GM12878 (cell line): ENCODE results near the gene LIF. TPM values are rescaled to one million over a fixed set of nuclear protein-coding genes. Genes with fewer than 3 reads are reported as not detected.

Source experiments
- ATAC-seq: fragments of 200-7000 bp; cut with Tn5 transposase; 3 replicates; pipeline ENCODE4 v1.9.1; 2020; ENCODE audit warnings: mild to moderate bottlenecking, moderate library complexity
- BruUV-seq: library from RNA; stranded (reverse); fragments of 400-500 nt; replicated peaks from 2 replicates; lab custom pipeline; 2021; lab: Mats Ljungman, UMichigan
- CTCF ChIA-PET: fragments of 300-600 bp; sonication (Branson Sonifier 250); formaldehyde crosslinking; extraction: SDS; loops from one replicate; lab custom pipeline; 2021; ENCODE audit warnings: inconsistent platforms; lab: Yijun Ruan, JAX
- POLR2A ChIA-PET: fragments of 350-600 bp; formaldehyde crosslinking; extraction: SDS; loops from one replicate; lab custom pipeline; 2021; ENCODE audit warnings: inconsistent platforms; lab: Charles Lee
- RAD21 ChIA-PET: fragments of 300-600 bp; sonication (Branson Sonifier 250); formaldehyde crosslinking; loops from one replicate; lab custom pipeline; 2023; ENCODE audit warnings: antibody characterized with exemption; ENCODE audit not compliant: unreplicated experiment; lab: Charles Lee
- SMC1A ChIA-PET: fragments of 300-600 bp; sonication (Branson Sonifier 250); formaldehyde crosslinking; loops from one replicate; lab custom pipeline; 2023; ENCODE audit not compliant: unreplicated experiment, uncharacterized antibody; lab: Charles Lee
- DNase-seq: peaks from one replicate; pipeline ENCODE4 v3.0.0-alpha.2; 2011; ENCODE audit warnings: low read depth, low spot score
- FAIRE-seq: peaks from 3 replicates; lab custom pipeline; 2011; peaks lifted over from hg19 to GRCh38; lab: Jason Lieb, UNC
- H2AFZ ChIP-seq: 2 replicates; pipeline ENCODE4 v1.6.0; 2011; ENCODE audit warnings: low read depth, low read length, control low read depth; ENCODE audit not compliant: control insufficient read depth
- H3K27ac ChIP-seq: 2 replicates; pipeline ENCODE4 v1.5.1; 2011; ENCODE audit warnings: control low read depth; ENCODE audit not compliant: control insufficient read depth, insufficient read depth
- H3K27me3 ChIP-seq, 2 experiments: replicated peaks in 1 of 2; 2 replicates each; pipeline versions ENCODE4 v1.6.0 to v1.6.1; 2011; ENCODE audit warnings: low read length in 1 of 2; ENCODE audit not compliant: control insufficient read depth in 2 of 2, insufficient read depth in 2 of 2
- H3K36me3 ChIP-seq, 2 experiments: 2 replicates each; pipeline ENCODE4 v1.5.1; 2011; ENCODE audit warnings: low read length in 1 of 2; ENCODE audit not compliant: control insufficient read depth in 2 of 2, insufficient read depth in 2 of 2
- H3K4me1 ChIP-seq: 2 replicates; pipeline ENCODE4 v1.6.1; 2011; ENCODE audit warnings: mild to moderate bottlenecking, low read length, moderate library complexity, mixed read lengths; ENCODE audit not compliant: control insufficient read depth, insufficient read depth
- H3K4me2 ChIP-seq: 2 replicates; pipeline ENCODE4 v1.6.0; 2011; ENCODE audit warnings: control low read depth; ENCODE audit not compliant: control insufficient read depth, insufficient read depth
- H3K4me3 ChIP-seq: fragments of 200-600 bp; sonication (generic); 2 replicates; pipeline ENCODE4 v1.5.1; 2016
- H3K79me2 ChIP-seq: 2 replicates; pipeline ENCODE4 v1.6.0; 2011; ENCODE audit warnings: low read length; ENCODE audit not compliant: control insufficient read depth, insufficient read depth
- H3K9ac ChIP-seq: 2 replicates; pipeline ENCODE4 v1.8.0; 2011; ENCODE audit warnings: low read length, control low read depth, mixed read lengths; ENCODE audit not compliant: control insufficient read depth, insufficient read depth
- H3K9me3 ChIP-seq: replicated peaks from 3 replicates; pipeline ENCODE4 v1.5.1; 2011; ENCODE audit warnings: mild to moderate bottlenecking, low read length; ENCODE audit not compliant: control insufficient read depth, insufficient read depth
- H4K20me1 ChIP-seq: 2 replicates; pipeline ENCODE4 v1.6.0; 2011; ENCODE audit not compliant: control insufficient read depth, insufficient read depth
- ATF7 ChIP-seq: fragments of 450-650 bp; IDR thresholded peaks from 2 replicates; pipeline ENCODE4 v1.6.1; 2016; ENCODE audit warnings: low read depth, mild to moderate bottlenecking
- BACH1 ChIP-seq: fragments of 450-650 bp; IDR thresholded peaks from 2 replicates; pipeline ENCODE4 v1.6.1; 2017; ENCODE audit warnings: mild to moderate bottlenecking, borderline replicate concordance
- BCLAF1 ChIP-seq: fragments of 450-650 bp; IDR thresholded peaks from 2 replicates; pipeline ENCODE4 v1.6.1; 2017; ENCODE audit warnings: antibody characterized with exemption, mild to moderate bottlenecking, moderate library complexity
- CBX5 ChIP-seq: sonication (generic); IDR thresholded peaks from 2 replicates; pipeline ENCODE4 v1.6.1; 2016; ENCODE audit warnings: low read depth, moderate library complexity, mild to moderate bottlenecking, inconsistent platforms
- GABPA ChIP-seq: IDR thresholded peaks from 2 replicates; pipeline ENCODE4 v1.6.1; 2014; ENCODE audit warnings: antibody characterized with exemption, low read depth, mild to moderate bottlenecking, inconsistent platforms
- IRF5 ChIP-seq: fragments of 450-650 bp; IDR thresholded peaks from 2 replicates; pipeline ENCODE4 v1.6.1; 2017; ENCODE audit warnings: borderline replicate concordance
- MXI1 ChIP-seq: fragments of 150-350 bp; IDR thresholded peaks from 2 replicates; pipeline ENCODE4 v1.6.1; 2011; ENCODE audit warnings: low read depth, mild to moderate bottlenecking, inconsistent platforms, low read length, improper control_type of control experiment
- NFXL1 ChIP-seq: fragments of 450-650 bp; IDR thresholded peaks from 2 replicates; pipeline ENCODE4 v1.6.1; 2017; ENCODE audit warnings: antibody characterized with exemption, mild to moderate bottlenecking, borderline replicate concordance
- NKRF ChIP-seq: fragments of 450-650 bp; conservative IDR thresholded peaks from 2 replicates; pipeline ENCODE4 v1.6.1; 2017; ENCODE audit warnings: mild to moderate bottlenecking, moderate library complexity
- RAD21 ChIP-seq: IDR thresholded peaks from 2 replicates; pipeline ENCODE4 v1.6.1; 2011; ENCODE audit warnings: mild to moderate bottlenecking, low read depth, low read length, moderate library complexity; ENCODE audit not compliant: insufficient read depth
- TAF1 ChIP-seq: IDR thresholded peaks from 2 replicates; pipeline ENCODE4 v1.6.1; 2011; ENCODE audit warnings: mild to moderate bottlenecking, low read depth, low read length, borderline replicate concordance
- YY1 ChIP-seq: IDR thresholded peaks from 2 replicates; pipeline ENCODE4 v1.6.1; 2011; ENCODE audit warnings: low read depth, mild to moderate bottlenecking, low read length
- ZSCAN29 ChIP-seq: fragments of 450-650 bp; IDR thresholded peaks from 2 replicates; pipeline ENCODE4 v1.6.1; 2017; ENCODE audit warnings: mild to moderate bottlenecking, moderate library complexity
- WGBS: methylation state at CpG from one replicate; pipeline ENCODE4 v1.1.6; 2016; ENCODE audit warnings: low lambda C conversion rate; ENCODE audit not compliant: insufficient replicate concordance, insufficient coverage; ENCODE audit errors: missing lambda C conversion rate; 5-methylcytosine and 5-hydroxymethylcytosine counted together
- in situ Hi-C: fragments of 300-500 bp; cut with MboI; formaldehyde crosslinking; loops from 9 replicates; pipeline ENCODE4 v1.14.3; 2018; ENCODE audit warnings: mixed read lengths
- intact Hi-C: fragments of 100-400 bp; cut with micrococcal nuclease; formaldehyde crosslinking; loops from one replicate; pipeline ENCODE4 v1.14.2; 2022; ENCODE audit not compliant: unreplicated experiment
- polyA plus RNA-seq, 11 experiments: library from polyadenylated mRNA; depleted of rRNA in 4 of 11; unstranded in 6 of 11; stranded (reverse) in 5 of 11; fragments of >200 nt; fragmentation: Nextera tagmentation in 4 of 11; fragmentation: Illumina TruSeq in 1 of 11; extraction: Ambion mirVana in 4 of 11; extraction: Trizol in 1 of 11; gene quantifications; 1 replicate in 1 of 11; 2 replicates in 10 of 11; pipeline versions ENCODE4 v1.2.1 to v1.2.3, GENCODE V29; 2011 to 2016; ENCODE audit warnings: inconsistent platforms in 2 of 11, missing spikeins in 2 of 11, low read depth in 1 of 11
- total RNA-seq, 4 experiments: library from RNA; depleted of rRNA in 3 of 4; stranded (reverse); fragments of >200 nt in 3 of 4; fragmentation: Illumina TruSeq in 1 of 4; extraction: Trizol in 1 of 4; gene quantifications; 2 replicates each; pipeline versions ENCODE4 v1.2.1 to v1.2.3, GENCODE V29; 2013 to 2021

LIF gene
- total and polyA plus RNA-seq, 10 of the 15 experiments (the other 5 are each of a cell fraction or from before 2014, with no cell fraction given): 0.05 to 3.4 (median 0.97) TPM

GRCh38 chr22:30243661-30244060, 2.9 kb downstream of the LIF start:
- ChIA-PET POLR2A (no interaction called here), CTCF (interaction anchor here (0.7 kb wide), 1 partner anchor 43 kb away, joined by 3 read pairs; no protein-coding TSS in a partner anchor), RAD21 (no interaction called here), SMC1A (no interaction called here)
- H3K27ac ChIP-seq: no peak overlapping the region
- no peak overlapping the region for H3K4me3 ChIP-seq
- in situ Hi-C loops (no loop called here), intact Hi-C loops (no loop called here)
- H3K79me2 ChIP-seq: no peaks in the 10 kb centered on the region
- H4K20me1 ChIP-seq: no peaks in the 10 kb centered on the region
- no peak overlapping the region for H3K4me2 ChIP-seq
- DNase-seq (no peak), ATAC-seq (no peak), FAIRE-seq (no peak)
- no TSS peak for BruUV-seq
- H3K9me3 ChIP-seq: no peaks in the 10 kb centered on the region
- no peaks in the 10 kb centered on the region for H3K36me3 ChIP-seq
- TF ChIP-seq TAF1 (no peak), GABPA (no peak), BACH1 (no peak), YY1 (no peak), NFXL1 (no peak), RAD21 (no peak), NKRF (no peak), CBX5 (no peak), MXI1 (no peak), ATF7 (no peak), BCLAF1 (no peak), ZSCAN29 (no peak), IRF5 (no peak)
- peaks cover 4 to 6% of the 10 kb centered on the region in 2 experiments; a peak in 2 of 4 replicates for H3K27me3 ChIP-seq
- no peaks in the 10 kb centered on the region for H3K4me1 ChIP-seq
- H2AFZ ChIP-seq: no peak overlapping the region
- no peak overlapping the region for H3K9ac ChIP-seq
- 71% methylated on average over 22 of the region's 22 CpGs for WGBS
